Dendritic cell treated with granulocyte-macrophage colony-stimulating factor and Interleukin-4, amounts not matched to agents 40 ng/mL and 50 ng/mL, for 4 days (primary cell): ENCODE results near the gene ANKRD13D.
A peak's percentile ranks its signal among the peaks of the same experiment; 100 is the strongest.

Source experiments
- H3K27ac Mint-ChIP-seq: one replicate; pipeline ENCODE4 v1.8.0; 2022; ENCODE audit warnings: mild to moderate bottlenecking, mixed read lengths
- H3K27me3 Mint-ChIP-seq: one replicate; pipeline ENCODE4 v1.8.0; 2022; ENCODE audit warnings: mild to moderate bottlenecking, mixed read lengths
- H3K36me3 Mint-ChIP-seq: one replicate; pipeline ENCODE4 v1.8.0; 2022; ENCODE audit warnings: low read depth, mixed read lengths
- H3K4me1 Mint-ChIP-seq: one replicate; pipeline ENCODE4 v1.8.0; 2022; ENCODE audit warnings: low read depth, mixed read lengths
- H3K4me3 Mint-ChIP-seq: one replicate; pipeline ENCODE4 v1.8.0; 2022; ENCODE audit warnings: mild to moderate bottlenecking, moderate library complexity, mixed read lengths
- H3K9me3 Mint-ChIP-seq: one replicate; pipeline ENCODE4 v1.8.0; 2022; ENCODE audit warnings: mixed read lengths
- intact Hi-C: fragments of 100-400 bp; cut with micrococcal nuclease; formaldehyde crosslinking; loops from one replicate; pipeline ENCODE4 v1.15.0; 2022

ANKRD13D gene

DNA sequence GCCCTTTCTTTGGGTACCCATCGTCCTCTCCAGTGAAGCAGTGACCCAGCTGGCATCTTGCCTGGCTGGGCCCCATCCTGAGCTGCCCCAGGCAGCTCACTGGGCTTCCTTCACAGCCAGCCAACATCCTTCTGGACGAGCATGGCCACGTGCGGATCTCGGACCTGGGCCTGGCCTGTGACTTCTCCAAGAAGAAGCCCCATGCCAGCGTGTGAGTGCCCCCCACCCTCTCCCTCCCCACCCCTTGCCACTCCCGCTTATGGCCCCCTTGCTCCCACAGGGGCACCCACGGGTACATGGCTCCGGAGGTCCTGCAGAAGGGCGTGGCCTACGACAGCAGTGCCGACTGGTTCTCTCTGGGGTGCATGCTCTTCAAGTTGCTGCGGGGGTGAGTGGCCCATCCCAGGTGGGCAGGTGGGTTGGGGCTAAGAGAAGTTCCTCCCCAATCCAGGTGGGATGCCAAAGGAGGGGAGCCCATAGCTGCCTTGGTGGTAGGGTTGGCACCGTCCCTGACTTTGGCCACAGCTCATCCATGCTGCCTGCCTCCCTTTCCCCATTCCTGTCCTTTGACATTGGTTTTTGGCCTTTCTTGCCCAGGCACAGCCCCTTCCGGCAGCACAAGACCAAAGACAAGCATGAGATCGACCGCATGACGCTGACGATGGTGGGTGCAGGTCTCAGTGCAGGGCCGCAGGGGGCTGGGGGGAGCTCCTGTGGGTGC lies 6.8 kb upstream of the ANKRD13D start:
- Mint-ChIP-seq H3K27me3 (no peaks in the 10 kb centered on the region), H3K36me3 (peaks cover 100% of the 10 kb centered on the region), H3K4me1 (peaks cover 100% of the 10 kb centered on the region), H3K9me3 (no peaks in the 10 kb centered on the region), H3K27ac (peak overlapping the region; percentile 98), H3K4me3 (no peak overlapping the region)
- intact Hi-C loops: loop anchor here (10.0 kb wide), 1 partner anchor 222 kb away; the partner anchor contains the start of genes CDK2AP2 and PITPNM1

DNA sequence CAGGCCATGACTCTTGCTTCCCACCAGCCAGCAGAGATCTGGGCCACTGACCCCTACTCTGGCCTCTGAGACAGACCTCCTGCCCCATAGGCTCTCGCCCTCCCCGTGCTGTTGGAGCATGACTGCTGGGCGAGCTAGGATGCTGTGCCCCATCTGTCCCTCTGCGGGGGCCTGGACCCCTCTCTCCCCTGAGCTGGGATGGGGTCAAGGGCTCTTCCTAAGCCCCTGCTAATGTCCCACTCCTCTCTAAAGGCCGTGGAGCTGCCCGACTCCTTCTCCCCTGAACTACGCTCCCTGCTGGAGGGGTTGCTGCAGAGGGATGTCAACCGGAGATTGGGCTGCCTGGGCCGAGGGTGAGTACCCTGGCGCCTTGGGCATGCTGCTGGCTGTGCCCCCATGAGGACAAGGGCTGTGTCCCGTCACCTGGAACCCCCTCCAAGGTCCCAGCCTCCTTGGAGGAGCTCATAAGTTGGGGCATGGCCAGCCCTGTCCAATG lies 6.2 kb upstream of the ANKRD13D start:
- peaks cover 100% of the 10 kb centered on the region for H3K4me1 Mint-ChIP-seq
- no peaks in the 10 kb centered on the region for H3K9me3 Mint-ChIP-seq
- intact Hi-C loops: loop anchor here (10.0 kb wide), 1 partner anchor 222 kb away; the partner anchor contains the start of genes CDK2AP2 and PITPNM1
- H3K36me3 Mint-ChIP-seq: peaks cover 100% of the 10 kb centered on the region
- peak overlapping the region; percentile 13 for H3K4me3 Mint-ChIP-seq
- H3K27ac Mint-ChIP-seq: peak overlapping the region; percentile 98
- no peaks in the 10 kb centered on the region for H3K27me3 Mint-ChIP-seq

DNA sequence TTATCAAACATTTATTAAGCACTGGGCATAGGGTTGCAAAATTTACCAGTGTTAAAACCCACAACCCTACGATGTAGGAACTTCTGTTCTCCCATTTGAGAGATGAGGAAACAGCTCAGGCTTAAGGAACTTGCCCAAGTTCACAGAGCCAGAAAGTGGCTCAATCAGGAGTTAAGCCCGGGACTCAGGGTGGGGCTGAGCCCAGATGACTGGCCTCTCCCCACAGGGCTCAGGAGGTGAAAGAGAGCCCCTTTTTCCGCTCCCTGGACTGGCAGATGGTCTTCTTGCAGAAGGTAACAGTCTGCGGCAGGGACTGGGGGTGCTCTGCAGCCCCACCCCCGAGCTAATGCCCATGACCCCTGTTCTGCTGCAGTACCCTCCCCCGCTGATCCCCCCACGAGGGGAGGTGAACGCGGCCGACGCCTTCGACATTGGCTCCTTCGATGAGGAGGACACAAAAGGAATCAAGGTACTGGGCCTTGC lies 5.6 kb upstream of the ANKRD13D start:
- peaks cover 96% of the 10 kb centered on the region for H3K36me3 Mint-ChIP-seq

DNA sequence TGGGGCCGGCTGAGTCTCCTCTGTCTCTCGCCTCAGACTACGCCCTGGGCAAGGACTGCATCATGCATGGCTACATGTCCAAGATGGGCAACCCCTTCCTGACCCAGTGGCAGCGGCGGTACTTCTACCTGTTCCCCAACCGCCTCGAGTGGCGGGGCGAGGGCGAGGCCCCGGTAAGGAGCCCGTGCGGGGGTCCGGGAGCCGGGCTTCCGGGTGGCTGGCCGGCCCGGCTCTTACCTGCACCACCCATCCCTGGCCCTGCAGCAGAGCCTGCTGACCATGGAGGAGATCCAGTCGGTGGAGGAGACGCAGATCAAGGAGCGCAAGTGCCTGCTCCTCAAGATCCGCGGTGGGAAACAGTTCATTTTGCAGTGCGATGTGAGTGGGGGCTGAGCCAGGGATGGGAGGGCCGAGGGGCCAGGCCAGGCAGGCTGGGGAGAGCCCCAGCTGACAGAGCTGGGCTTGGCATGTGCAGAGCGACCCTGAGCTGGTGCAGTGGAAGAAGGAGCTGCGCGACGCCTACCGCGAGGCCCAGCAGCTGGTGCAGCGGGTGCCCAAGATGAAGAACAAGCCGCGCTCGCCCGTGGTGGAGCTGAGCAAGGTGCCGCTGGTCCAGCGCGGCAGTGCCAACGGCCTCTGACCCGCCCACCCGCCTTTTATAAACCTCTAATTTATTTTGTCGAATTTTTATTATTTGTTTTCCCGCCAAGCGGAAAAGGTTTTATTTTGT lies 4.1 kb upstream of the ANKRD13D start:
- Mint-ChIP-seq H3K9me3 (no peaks in the 10 kb centered on the region), H3K27ac (peak overlapping the region; percentile 98), H3K36me3 (peaks cover 89% of the 10 kb centered on the region), H3K27me3 (no peaks in the 10 kb centered on the region), H3K4me3 (peak overlapping the region; percentile 63), H3K4me1 (peaks cover 90% of the 10 kb centered on the region)
- intact Hi-C loops: loop anchor here (10.0 kb wide), 1 partner anchor 220 kb away; the partner anchor contains the start of genes CDK2AP2 and PITPNM1

More for the DNA sequence above, 5.6 kb upstream of the ANKRD13D start:
- Mint-ChIP-seq H3K4me1 (peaks cover 99% of the 10 kb centered on the region), H3K9me3 (no peaks in the 10 kb centered on the region), H3K27ac (peak overlapping the region; percentile 98), H3K27me3 (no peaks in the 10 kb centered on the region), H3K4me3 (peak overlapping the region; percentile 63)
- intact Hi-C loops: loop anchor here (10.0 kb wide), 1 partner anchor 221 kb away; the partner anchor contains the start of genes CDK2AP2 and PITPNM1

GRCh38 chr11:67285541-67286498 lies 3.3 kb upstream of the ANKRD13D start:
- Mint-ChIP-seq H3K36me3 (peaks cover 89% of the 10 kb centered on the region), H3K4me1 (peaks cover 90% of the 10 kb centered on the region), H3K9me3 (no peaks in the 10 kb centered on the region), H3K27me3 (no peaks in the 10 kb centered on the region), H3K27ac (peak overlapping the region; percentile 98), H3K4me3 (peak overlapping the region; percentile 79)
- intact Hi-C loops: loop anchor here (10.0 kb wide), 1 partner anchor 219 kb away; the partner anchor contains the start of genes CDK2AP2 and PITPNM1

- intact Hi-C loops: loop anchor here (10.0 kb wide), 1 partner anchor 218 kb away; the partner anchor contains the start of genes CDK2AP2 and PITPNM1
- Mint-ChIP-seq H3K27me3 (no peaks in the 10 kb centered on the region), H3K27ac (peak overlapping the region; percentile 98), H3K4me3 (peak overlapping the region; percentile 79), H3K4me1 (peaks cover 90% of the 10 kb centered on the region), H3K36me3 (peaks cover 89% of the 10 kb centered on the region), H3K9me3 (no peaks in the 10 kb centered on the region)
Measured at GRCh38 chr11:67286621-67287333, 2.3 kb upstream of the ANKRD13D start.

DNA sequence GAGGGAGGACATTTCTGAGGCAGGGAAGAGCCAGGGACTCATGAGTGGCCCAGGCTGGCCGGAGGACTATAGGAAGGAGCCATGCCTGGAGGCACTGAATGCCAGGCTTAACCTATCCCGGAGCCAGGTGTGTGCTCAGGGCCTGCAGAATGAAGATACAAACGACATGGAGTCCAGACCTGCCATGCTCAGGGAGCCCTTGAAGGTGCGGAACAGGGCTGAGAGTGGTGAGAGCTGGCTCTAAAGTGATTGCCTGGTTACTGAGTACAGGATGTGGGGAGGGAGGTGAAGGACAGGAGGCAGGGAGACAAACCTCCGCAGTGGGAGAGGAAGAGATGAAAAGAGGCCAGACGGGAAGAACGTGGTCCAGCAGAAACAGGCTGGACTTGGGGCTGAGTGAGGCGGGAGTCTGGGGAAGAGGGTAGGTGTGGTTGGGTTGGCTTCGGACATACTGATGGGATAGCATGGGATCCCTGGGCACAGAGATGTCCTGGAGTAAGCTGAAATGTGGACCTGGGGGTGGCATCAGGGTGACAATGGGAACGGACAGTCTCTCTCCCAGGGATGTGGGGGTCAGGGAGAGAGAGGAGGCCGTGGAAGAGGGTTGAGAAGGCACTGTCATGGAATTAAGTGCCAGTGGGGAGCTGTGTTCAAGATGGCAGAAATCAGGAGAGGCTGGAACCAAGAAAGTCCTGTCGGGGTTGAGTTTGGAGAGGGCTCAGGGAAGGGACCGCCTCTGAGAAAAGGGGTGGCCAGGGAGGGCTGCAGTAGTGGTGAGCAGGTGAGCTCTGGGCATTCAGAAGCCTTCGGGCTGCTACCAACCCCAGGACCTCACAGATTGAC lies 1.5 kb upstream of the ANKRD13D start:
- peak overlapping the region; percentile 79 for H3K4me3 Mint-ChIP-seq
- H3K9me3 Mint-ChIP-seq: no peaks in the 10 kb centered on the region
- H3K4me1 Mint-ChIP-seq: peaks cover 90% of the 10 kb centered on the region
- intact Hi-C loops: loop anchor here (1.0 to 10.0 kb wide), 4 partner anchors 10 to 217 kb away; partner anchors contain the start of genes CDK2AP2 and PITPNM1
- H3K27me3 Mint-ChIP-seq: no peaks in the 10 kb centered on the region
- H3K27ac Mint-ChIP-seq: peak overlapping the region; percentile 98
- H3K36me3 Mint-ChIP-seq: peaks cover 89% of the 10 kb centered on the region

- Mint-ChIP-seq H3K4me1 (peaks cover 90% of the 10 kb centered on the region), H3K27me3 (no peaks in the 10 kb centered on the region), H3K27ac (peak overlapping the region; percentile 98), H3K4me3 (peak overlapping the region; percentile 79), H3K36me3 (peaks cover 89% of the 10 kb centered on the region), H3K9me3 (no peaks in the 10 kb centered on the region)
- intact Hi-C loops: loop anchor here (1.0 to 10.0 kb wide), 4 partner anchors 11 to 217 kb away; partner anchors contain the start of genes CDK2AP2 and PITPNM1
Measured at GRCh38 chr11:67288198-67288451, 978 bp upstream of the ANKRD13D start.

GRCh38 chr11:67288452-67289225 lies 464 bp upstream of the ANKRD13D start:
- intact Hi-C loops: loop anchor here (1.0 to 10.0 kb wide), 5 partner anchors 11 to 216 kb away; partner anchors contain the start of genes CDK2AP2, PITPNM1 and SSH3
- H3K36me3 Mint-ChIP-seq: peaks cover 86% of the 10 kb centered on the region

GRCh38 chr11:67289651-67290479 lies 762 bp downstream of the ANKRD13D start:
- Mint-ChIP-seq H3K36me3 (peaks cover 86% of the 10 kb centered on the region), H3K27me3 (no peaks in the 10 kb centered on the region), H3K4me1 (peaks cover 79% of the 10 kb centered on the region), H3K9me3 (no peaks in the 10 kb centered on the region), H3K4me3 (peak overlapping the region; percentile 89), H3K27ac (peak overlapping the region; percentile 82)
- intact Hi-C loops: loop anchor here (1.0 to 10.0 kb wide), 3 partner anchors 13 to 215 kb away; partner anchors contain the start of genes CDK2AP2, PITPNM1 and SSH3

More at GRCh38 chr11:67288452-67289225, 464 bp upstream of the ANKRD13D start:
- Mint-ChIP-seq H3K4me1 (peaks cover 86% of the 10 kb centered on the region), H3K9me3 (no peaks in the 10 kb centered on the region), H3K27me3 (no peaks in the 10 kb centered on the region), H3K27ac (peak overlapping the region; percentile 98), H3K4me3 (peak overlapping the region; percentile 79)
